HG02759 (cell line): Measurements from ENCODE around the gene ARHGEF4.
"Not testable (repeated sequence)": the region's sequence is repeated elsewhere in the genome, so short reads cannot be mapped to it uniquely, and the experiment has no call there.

Experiments used
- ATAC-seq: cut with Tn5 transposase; IDR thresholded peaks from one replicate; pipeline ENCODE4 v1.9.1; 2021; ENCODE audit warnings: mild to moderate bottlenecking, moderate library complexity; ENCODE audit not compliant: unreplicated experiment

ARHGEF4 gene

GRCh38 chr2:131067465-131068125 lies 230.9 kb downstream of the ARHGEF4 start:
- ATAC-seq: no peak

- not testable (repeated sequence) for ATAC-seq
These were observed 231.5 kb downstream of the ARHGEF4 start for GRCh38 chr2:131068172-131068571.

DNA sequence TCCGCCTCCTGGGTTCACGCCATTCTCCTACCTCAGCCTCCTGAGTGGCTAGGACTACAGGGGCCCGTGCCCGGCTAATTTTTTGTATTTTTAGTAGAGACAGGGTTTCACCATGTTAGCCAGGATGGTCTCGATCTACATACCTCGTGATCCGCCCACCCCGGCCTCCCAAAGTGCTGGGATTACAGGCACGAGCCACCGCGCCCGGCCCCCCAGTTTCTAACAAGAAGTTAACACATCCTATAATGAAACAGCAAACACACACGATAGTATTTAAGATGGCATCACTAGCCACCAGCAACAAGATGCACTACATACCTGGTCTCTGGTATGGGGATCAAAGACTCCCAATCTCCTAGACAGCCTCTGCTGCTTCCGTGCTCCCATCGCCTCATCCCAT lies 238.9 kb downstream of the ARHGEF4 start:
- ATAC-seq: not testable (repeated sequence)

- no peak for ATAC-seq
These were observed 240.0 kb downstream of the ARHGEF4 start for GRCh38 chr2:131076707-131077106.

GRCh38 chr2:131077182-131077846 lies 240.6 kb downstream of the ARHGEF4 start:
- ATAC-seq: no peak

DNA sequence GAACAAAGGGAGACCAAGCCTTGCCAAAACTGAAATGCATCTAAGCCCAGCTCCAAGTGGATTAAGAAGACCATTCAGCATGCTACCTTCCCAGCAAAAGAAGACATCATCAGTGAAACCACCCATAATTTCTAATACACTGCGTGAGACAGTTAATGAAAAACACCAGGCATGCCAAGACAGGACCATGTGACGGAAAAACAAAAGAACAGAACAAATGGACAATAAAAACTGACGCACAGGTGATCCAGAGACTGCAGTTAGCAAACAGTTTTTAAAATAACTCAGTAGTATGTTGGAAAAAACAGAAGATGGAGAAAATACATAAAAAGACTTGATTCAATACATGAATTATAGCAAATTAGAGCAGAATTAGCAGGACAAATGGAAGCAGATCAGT lies 241.3 kb downstream of the ARHGEF4 start:
- ATAC-seq: no peak

DNA sequence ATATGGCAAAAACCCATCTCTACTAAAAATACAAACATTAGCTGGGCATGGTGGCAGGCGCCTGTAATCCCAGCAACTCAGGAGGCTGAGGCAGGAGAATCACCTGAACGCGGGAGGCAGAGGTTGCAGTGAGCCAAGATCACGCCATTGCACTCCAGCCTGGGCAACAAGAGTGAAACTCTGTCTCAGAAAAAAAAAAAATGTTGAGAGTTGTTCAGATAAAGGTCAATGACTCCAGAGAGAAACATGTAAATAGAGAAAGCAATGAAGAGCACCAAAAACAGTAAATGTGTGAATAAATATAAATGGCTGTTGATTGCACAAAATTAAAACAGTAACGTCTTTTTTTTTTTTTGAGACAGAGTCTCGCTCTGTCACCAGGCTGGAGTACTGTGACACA lies 243.2 kb downstream of the ARHGEF4 start:
- not testable (repeated sequence) for ATAC-seq

- ATAC-seq: no peak
These were observed 244.5 kb downstream of the ARHGEF4 start for GRCh38 chr2:131081190-131081589.

GRCh38 chr2:131085646-131086045 lies 248.9 kb downstream of the ARHGEF4 start:
- no peak for ATAC-seq

GRCh38 chr2:131092458-131093005 lies 255.8 kb downstream of the ARHGEF4 start:
- ATAC-seq: no peak

DNA sequence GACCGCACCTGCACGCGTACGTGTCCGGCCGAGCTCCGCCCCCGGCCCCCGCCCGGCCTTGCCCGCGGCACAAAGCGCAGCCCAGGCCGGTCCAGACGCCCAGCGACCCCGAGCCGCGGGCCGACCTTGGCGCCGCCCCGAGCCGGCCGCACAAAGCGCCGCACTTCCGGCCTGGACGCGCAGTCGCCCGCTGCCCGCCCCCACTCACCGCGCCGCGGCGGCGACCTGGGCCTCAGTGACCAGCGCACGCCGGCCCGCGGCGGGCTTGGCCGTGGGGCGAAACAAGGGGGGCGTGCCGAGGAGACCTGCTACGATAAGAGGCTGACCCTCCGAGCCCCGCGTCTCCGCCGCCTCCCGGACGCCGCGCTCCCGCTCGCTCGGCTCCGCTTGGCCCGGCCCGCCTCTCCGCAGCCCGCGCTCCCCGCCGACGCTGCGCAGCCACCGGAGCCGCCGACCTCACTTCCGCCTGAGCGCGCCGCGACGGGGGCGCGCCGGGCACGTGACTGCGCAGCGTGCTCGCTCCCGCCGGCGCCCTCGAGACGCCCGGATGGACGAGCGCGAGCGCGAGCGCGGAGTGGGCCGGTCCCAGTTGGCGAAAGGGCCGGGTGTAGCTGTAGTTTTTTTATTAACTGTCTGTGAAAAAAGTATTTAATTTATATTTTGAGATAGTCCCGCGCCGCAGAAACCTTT lies 256.4 kb downstream of the ARHGEF4 start, which contains the start of gene FAM168B:
TSS of gene FAM168B (minus strand) at position 455 of the 690 bp plus-strand sequence. CDS start 10,814 bp downstream, outside the sequence.
- peak; percentile 87 for ATAC-seq

GRCh38 chr2:131093696-131094462 lies 257.2 kb downstream of the ARHGEF4 start:
- ATAC-seq: peak; percentile 66

DNA sequence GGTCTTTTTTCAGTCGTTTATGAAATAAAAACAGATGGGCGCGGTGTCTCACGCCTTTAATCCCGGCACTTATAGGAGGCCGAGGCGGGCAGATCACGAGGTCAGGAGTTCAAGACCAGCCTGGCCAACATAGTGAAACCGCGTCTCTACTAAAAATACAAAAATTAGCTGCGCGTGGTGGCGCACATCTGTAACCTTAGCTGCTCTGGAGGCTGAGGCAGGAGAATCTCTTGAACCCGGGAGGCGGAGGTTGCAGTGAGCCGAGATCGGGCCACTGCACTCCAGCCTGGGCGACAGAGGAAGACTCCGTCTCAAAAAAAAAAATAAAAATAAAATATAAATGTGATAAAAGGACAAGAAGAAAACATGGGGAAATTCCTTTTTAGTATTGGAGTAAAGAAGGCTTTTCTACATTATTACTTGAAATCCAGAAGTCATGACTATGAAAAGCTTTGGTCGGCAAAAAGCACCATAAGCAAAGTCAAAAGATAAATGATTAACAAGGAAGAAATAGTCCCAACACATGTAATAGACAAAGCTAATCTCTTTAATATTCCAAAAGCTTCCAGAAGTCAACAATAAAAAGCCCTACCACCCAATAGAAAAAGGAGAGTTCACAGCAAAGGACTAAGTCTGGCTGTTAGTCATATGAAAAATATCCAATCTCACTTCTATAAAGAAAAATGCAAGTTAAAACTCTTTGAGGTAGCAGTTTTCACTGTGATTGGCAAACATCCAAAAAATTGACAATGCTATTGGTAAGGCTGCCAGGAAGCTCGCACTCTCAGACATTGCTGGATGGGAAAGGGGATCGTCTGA lies 258.0 kb downstream of the ARHGEF4 start:
- ATAC-seq: no peak
